ENCODE results near the gene PDS5B.
"Not testable (repeated sequence)": the region's sequence is repeated elsewhere in the genome, so short reads cannot be mapped to it uniquely, and the experiment has no call there.

Gene PDS5B, protein sequence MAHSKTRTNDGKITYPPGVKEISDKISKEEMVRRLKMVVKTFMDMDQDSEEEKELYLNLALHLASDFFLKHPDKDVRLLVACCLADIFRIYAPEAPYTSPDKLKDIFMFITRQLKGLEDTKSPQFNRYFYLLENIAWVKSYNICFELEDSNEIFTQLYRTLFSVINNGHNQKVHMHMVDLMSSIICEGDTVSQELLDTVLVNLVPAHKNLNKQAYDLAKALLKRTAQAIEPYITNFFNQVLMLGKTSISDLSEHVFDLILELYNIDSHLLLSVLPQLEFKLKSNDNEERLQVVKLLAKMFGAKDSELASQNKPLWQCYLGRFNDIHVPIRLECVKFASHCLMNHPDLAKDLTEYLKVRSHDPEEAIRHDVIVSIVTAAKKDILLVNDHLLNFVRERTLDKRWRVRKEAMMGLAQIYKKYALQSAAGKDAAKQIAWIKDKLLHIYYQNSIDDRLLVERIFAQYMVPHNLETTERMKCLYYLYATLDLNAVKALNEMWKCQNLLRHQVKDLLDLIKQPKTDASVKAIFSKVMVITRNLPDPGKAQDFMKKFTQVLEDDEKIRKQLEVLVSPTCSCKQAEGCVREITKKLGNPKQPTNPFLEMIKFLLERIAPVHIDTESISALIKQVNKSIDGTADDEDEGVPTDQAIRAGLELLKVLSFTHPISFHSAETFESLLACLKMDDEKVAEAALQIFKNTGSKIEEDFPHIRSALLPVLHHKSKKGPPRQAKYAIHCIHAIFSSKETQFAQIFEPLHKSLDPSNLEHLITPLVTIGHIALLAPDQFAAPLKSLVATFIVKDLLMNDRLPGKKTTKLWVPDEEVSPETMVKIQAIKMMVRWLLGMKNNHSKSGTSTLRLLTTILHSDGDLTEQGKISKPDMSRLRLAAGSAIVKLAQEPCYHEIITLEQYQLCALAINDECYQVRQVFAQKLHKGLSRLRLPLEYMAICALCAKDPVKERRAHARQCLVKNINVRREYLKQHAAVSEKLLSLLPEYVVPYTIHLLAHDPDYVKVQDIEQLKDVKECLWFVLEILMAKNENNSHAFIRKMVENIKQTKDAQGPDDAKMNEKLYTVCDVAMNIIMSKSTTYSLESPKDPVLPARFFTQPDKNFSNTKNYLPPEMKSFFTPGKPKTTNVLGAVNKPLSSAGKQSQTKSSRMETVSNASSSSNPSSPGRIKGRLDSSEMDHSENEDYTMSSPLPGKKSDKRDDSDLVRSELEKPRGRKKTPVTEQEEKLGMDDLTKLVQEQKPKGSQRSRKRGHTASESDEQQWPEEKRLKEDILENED (N-terminal part only)

DNA sequence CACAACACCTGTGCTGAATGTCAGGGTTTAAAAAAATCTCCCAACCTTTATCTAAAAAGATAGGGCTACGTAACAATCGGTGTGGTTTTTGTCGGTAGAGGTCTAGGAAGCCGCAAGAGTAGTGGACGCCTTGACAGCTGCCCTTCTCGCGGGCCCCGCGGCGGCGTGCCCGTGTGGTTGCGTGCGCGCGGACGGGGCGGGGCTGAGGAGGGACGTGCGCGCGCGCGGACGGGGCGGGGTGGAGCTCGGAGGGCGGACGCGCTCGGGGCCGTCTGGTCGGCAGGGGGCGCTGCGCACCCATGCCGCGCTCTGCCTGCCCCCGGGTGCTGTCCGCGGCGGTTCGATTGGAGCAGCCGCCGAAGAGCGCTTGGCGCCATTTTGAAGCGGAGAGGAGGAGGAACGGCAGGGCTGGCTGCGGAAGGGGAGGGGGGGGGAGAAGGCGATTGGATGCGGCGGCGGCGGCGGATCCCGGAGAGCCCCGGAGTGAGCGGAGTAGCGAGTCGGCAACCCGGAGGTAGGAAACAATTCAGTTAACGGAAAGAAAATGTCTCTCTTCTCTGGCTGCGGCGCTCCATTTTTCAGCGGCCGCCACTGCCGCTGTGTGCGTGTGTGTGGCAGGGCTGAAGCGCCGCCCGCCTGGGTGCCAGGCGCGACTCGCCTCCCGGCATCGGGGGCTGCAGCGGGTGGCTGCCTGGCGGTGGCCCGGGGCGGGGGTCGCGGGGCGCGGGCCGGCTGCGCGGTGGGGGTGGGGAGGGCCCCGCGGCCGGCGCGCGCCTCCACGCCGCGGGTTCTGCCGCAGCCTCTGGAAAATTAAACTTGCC lies at the start of gene PDS5B:
Gene PDS5B, plus strand, starts transcription at position 373 of the 821 bp plus-strand sequence. CDS start 62,321 bp downstream, outside the sequence.
- DNase-seq (ENCODE audit: low read depth) = peak; percentile 89

GRCh38 chr13:32537580-32538142 lies 48.6 kb upstream of the PDS5B start:
- DNase-seq (ENCODE audit: low read depth) = peak; percentile 19

DNA sequence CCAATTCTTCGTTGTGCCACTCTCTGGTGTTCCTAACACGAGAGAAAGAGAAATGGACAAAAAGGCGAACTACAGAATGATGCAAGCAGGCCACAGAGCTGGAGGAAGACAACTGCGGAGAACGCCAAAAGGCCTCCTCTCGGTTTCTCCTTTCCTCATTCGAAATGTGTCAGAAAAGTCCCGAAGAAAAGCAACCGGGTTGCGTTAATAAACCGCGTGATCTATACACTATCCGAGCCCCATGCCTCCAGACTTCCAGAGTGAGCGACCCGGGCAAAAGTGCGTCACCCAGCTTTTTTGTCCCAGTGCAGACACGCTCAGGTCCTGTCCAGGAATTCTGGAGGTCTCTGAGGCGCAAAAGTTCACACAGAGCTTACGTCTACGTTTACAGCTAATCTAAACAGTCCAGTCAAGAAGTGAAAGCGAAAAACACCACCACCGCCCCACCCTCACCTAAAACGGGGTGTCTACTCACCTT lies 48.1 kb upstream of the PDS5B start:
- DNase-seq (ENCODE audit: low read depth) = no peak

DNA sequence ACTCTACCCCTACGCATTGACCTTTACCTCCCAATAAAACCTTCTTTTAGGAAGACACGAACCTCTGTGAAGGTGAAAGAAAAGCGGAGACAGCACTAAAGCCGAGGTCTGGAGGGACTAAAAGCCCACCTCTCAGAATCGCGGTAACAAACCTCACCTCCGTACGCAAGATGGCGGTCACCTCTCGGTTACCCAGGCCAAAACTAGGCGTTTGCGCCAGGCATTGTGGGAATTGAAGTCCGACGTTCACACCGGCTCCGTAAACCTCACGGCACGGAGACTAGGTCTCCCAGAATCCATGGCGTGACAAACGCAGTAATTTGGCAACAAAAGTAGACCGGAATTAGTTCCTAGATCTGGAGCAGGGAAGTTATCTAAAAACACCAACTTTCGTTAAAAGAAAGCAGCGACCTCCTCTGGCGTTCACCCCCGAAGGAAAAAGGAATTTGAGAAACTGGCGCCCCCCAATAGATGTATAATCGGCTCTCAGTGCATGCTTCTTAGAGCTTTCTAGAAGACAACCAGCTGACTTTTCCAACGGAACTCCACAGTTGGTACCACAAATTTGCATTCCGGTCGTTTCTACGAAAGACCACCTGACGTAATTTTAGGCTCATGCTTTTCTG lies 47.5 kb upstream of the PDS5B start, which contains the start of gene N4BP2L2:
Gene N4BP2L2, minus strand, starts transcription at position 175 of the 626 bp plus-strand sequence. CDS start 1,768 bp downstream, outside the sequence.
- peak; percentile 85 for DNase-seq (ENCODE audit: low read depth)

DNA sequence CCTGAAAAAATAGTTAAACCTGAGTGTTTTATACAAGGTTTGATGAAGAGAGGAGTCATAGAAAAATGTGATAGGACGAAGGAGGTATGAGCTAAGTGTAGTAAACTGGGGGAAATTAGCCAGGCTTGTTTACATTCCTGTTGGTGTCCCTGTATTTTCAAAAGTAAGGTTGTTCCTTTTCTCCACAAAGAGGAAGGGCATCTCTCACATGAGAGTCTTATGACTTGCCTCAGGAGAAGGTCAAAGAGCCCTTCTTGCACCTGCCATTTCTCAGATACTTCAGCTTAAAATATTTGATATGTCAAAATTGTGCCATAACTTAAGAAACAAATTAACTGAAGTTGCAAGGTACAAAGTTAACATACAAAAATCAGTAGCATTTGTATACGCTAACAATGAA lies 44.0 kb upstream of the PDS5B start:
- no peak for DNase-seq (ENCODE audit: low read depth)

DNA sequence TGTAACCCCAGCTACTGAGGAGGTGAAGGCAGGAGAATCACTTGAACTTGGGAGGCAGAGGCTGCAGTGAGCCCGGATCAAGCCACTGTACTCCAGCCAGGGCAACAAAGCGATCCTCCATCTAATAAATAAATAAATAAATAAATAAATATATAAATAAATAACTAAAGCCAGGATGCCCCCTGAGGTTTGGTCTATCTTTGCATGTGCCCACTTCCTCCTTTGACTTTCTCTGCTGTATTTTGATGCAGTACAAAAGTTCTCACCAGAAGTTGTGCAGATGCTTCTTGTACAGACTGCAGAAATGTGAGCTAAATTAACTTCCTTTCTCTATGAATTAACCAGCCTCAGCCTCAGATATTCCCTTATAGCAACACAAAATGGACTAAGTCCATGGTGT lies 41.2 kb upstream of the PDS5B start:
- DNase-seq (ENCODE audit: low read depth) = no peak

DNA sequence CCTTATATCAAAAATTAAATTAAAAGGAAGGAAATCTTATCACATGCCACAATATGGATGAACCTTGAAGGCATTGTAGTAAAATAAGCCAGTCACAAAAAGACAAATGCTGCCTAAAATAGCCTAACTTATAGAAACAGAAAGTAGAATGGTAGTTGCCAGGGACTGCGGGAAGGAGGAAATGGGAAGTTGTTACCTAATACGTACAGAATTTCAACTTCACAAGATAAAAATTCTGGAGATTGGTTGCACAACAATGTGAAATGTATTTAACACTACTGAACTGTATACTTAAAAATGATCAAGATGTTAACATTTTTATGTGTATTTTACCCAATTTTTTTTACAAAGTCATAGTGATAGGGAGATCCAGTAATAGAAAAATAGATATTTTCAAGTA lies 37.4 kb upstream of the PDS5B start:
- DNase-seq (ENCODE audit: low read depth) = no peak

GRCh38 chr13:32549788-32550187 lies 36.5 kb upstream of the PDS5B start:
- DNase-seq (ENCODE audit: low read depth) = no peak

DNA sequence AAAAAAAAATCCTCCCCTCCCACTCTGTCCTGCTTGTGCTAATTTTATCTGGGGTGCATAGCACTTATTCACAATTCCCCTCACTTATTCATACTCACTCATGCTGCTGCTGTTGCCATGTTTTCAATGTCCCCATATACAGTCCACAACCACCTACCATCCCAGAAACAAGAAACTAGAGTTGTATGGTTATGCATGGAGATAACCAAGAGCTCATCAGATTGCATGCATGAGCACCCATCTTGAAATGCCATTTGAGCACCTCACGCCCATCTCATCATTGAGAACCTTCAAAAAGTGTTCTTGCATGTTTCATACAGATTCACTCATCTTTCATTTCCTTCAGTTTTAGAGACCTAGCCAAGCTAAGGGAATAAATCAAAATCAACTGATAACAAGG lies 32.5 kb upstream of the PDS5B start:
- no peak for DNase-seq (ENCODE audit: low read depth)

- DNase-seq (ENCODE audit: low read depth) = no peak
These were observed 30.6 kb upstream of the PDS5B start for GRCh38 chr13:32555613-32556012.

- not testable (repeated sequence) for DNase-seq (ENCODE audit: low read depth)
These were observed 25.4 kb upstream of the PDS5B start for GRCh38 chr13:32560842-32561241.

DNA sequence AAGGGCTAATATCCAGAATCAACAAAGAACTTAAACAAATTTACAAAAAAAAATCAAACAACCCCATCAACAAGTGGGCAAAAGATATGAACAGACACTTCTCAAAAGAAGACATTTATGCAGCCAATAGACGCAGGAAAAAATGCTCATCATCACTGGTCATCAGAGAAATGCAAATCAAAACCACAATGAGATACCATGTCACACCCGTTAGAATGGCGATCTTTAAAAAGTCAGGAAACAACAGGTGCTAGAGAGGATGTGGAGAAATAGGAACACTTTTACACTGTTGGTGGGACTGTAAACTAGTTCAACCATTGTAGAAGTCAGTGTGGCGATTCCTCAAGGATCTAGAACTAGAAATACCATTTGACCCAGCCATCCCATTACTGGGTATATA lies 10.6 kb upstream of the PDS5B start:
- DNase-seq (ENCODE audit: low read depth) = not testable (repeated sequence)

- no peak for DNase-seq (ENCODE audit: low read depth)
These were observed 9.2 kb upstream of the PDS5B start for GRCh38 chr13:32577032-32577431.

DNA sequence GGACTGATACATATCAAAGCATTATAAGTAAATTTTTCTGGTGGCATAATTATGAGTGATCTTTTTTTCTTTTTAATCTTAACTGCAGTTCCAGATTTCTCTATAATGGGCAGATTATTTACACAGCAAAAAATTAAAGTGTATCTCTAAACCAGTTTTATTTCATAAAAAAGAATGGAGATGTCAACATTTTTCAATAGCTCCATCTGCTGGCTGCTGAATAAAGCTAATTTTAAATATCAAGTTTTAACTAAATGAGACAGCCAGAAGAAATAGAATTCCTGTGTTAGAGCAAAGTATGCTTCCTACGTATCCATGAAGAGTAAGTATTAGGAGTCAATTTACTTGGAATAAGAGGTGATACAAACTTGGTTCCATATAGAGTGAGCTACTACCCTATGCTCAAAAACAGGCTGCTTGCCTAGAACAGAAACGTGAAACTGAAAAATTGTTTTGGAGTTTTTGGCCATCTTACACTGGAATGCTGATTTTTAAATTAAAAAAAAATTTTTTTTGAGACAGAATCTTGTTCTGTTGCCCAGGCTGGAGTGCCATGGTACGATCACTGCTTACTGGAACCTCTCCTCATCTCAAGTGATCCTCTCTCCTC lies 5.0 kb upstream of the PDS5B start:
- DNase-seq (ENCODE audit: low read depth) = no peak

GRCh38 chr13:32582281-32582680 lies 4.0 kb upstream of the PDS5B start:
- DNase-seq (ENCODE audit: low read depth) = no peak

- DNase-seq (ENCODE audit: low read depth) = no peak
These were observed 3.3 kb upstream of the PDS5B start for GRCh38 chr13:32582991-32583390.

DNA sequence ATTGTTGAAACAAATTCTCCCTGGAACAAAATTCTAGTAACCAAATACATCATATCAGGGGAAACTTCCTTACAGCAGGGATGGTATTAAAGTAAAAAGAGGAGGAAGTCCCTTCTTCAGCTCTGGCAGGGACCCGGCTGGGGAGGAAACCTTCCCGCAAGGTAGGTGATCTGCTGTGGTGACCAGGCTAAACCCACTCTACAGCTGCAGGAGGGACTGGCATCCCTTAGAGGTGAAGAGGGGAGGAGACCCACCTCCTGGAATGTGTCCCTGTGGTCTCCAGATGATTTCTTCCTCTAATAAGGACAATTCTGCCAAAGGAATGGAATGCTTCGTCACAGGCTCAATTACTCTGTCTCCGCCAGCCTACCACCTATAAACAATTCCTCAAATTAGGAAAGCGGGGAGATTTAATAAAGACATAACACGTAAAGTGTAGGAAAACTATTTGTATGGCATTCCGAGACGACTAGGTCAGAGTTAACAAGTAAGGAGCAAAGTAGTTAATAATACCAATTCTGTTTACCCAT lies 637 bp upstream of the PDS5B start:
- DNase-seq (ENCODE audit: low read depth) = no peak

GRCh38 chr13:32587011-32587810 lies 959 bp downstream of the PDS5B start:
- DNase-seq (ENCODE audit: low read depth) = peak; percentile 39

DNA sequence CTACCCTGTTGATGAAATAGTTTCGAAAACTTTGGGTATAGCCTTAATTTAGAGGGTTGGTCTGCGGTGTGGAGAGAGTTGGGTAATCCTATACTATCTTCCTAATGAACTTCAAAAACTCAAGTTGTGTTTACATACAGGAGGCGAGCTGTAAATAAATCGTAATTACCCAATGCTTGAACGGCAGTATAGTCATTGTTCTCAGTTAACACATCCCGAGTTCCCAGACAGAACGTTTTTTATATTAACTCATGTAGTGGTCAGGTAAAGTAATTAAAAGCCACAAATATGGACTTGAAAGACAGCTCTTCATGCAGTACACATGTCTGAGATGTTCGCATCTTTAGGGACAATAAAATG lies 1.5 kb downstream of the PDS5B start:
- no peak for DNase-seq (ENCODE audit: low read depth)
